PC-3 (cell line): ENCODE measurements around the gene DEPDC1B. TPM values are rescaled to one million over a fixed set of nuclear protein-coding genes. Genes with fewer than 3 reads are reported as not detected.

Experiments
- ATAC-seq: fragments of 200-7000 bp; cut with Tn5 transposase; 2 replicates; pipeline ENCODE4 v1.9.1; 2020; ENCODE audit warnings: mild to moderate bottlenecking, moderate library complexity
- BruUV-seq: library from RNA; stranded (reverse); fragments of 400-500 nt; replicated peaks from 2 replicates; lab custom pipeline; 2021; lab: Mats Ljungman, UMichigan
- CTCF ChIA-PET: fragments of 300-600 bp; sonication (Branson Sonifier 250); formaldehyde crosslinking; loops from one replicate; lab custom pipeline; 2022; ENCODE audit warnings: antibody characterized with exemption; lab: Charles Lee
- POLR2A ChIA-PET: fragments of 300-600 bp; sonication (Branson Sonifier 250); formaldehyde crosslinking; loops from one replicate; lab custom pipeline; 2022; ENCODE audit warnings: antibody characterized with exemption; ENCODE audit not compliant: unreplicated experiment; lab: Charles Lee
- DNase-seq: peaks from one replicate; pipeline ENCODE4 v3.0.0-alpha.2; 2015
- H2AFZ ChIP-seq: fragments of 300-600 bp; sonication (generic); 2 replicates; pipeline ENCODE4 v1.6.0; 2016; ENCODE audit warnings: antibody characterized with exemption, low read length
- H3F3A ChIP-seq: fragments of 300-600 bp; sonication (generic); one replicate; pipeline ENCODE4 v1.6.0; 2017; ENCODE audit warnings: antibody characterized with exemption, low read length, control low read depth, mild to moderate bottlenecking; ENCODE audit not compliant: unreplicated experiment
- H3K27ac ChIP-seq: fragments of 300-600 bp; sonication (generic); 2 replicates; pipeline ENCODE4 v1.5.1; 2016; ENCODE audit warnings: mild to moderate bottlenecking, low read length
- H3K27me3 ChIP-seq: fragments of 300-600 bp; sonication (generic); 2 replicates; pipeline ENCODE4 v1.6.1; 2016; ENCODE audit warnings: low read length, mixed read lengths
- H3K36me3 ChIP-seq: fragments of 300-600 bp; sonication (generic); 2 replicates; pipeline ENCODE4 v1.6.1; 2016; ENCODE audit warnings: low read depth, mixed run types, low read length, mixed read lengths
- H3K4me1 ChIP-seq: fragments of 300-600 bp; sonication (generic); 2 replicates; pipeline ENCODE4 v1.5.1; 2016; ENCODE audit warnings: low read length; ENCODE audit not compliant: insufficient read depth
- H3K4me2 ChIP-seq: fragments of 300-600 bp; sonication (generic); 2 replicates; pipeline ENCODE4 v1.6.0; 2016; ENCODE audit warnings: low read length
- H3K4me3 ChIP-seq: fragments of 300-600 bp; sonication (generic); 2 replicates; pipeline ENCODE4 v1.5.1; 2016; ENCODE audit warnings: mild to moderate bottlenecking, low read length, mixed read lengths
- H3K79me2 ChIP-seq: fragments of 300-600 bp; sonication (generic); 2 replicates; pipeline ENCODE4 v1.6.1; 2017; ENCODE audit warnings: low read length, mixed read lengths
- H3K9ac ChIP-seq: fragments of 300-600 bp; sonication (generic); 2 replicates; pipeline ENCODE4 v1.6.0; 2016; ENCODE audit warnings: mild to moderate bottlenecking, low read length
- H3K9me2 ChIP-seq: fragments of 300-600 bp; sonication (generic); replicated peaks from 2 replicates; pipeline ENCODE4 v1.6.1; 2016; ENCODE audit warnings: mixed run types, low read length, mixed read lengths
- H3K9me3 ChIP-seq: fragments of 300-600 bp; sonication (generic); 2 replicates; pipeline ENCODE4 v1.6.1; 2016; ENCODE audit warnings: low read length, mixed read lengths
- H4K20me1 ChIP-seq: fragments of 300-600 bp; sonication (generic); 2 replicates; pipeline ENCODE4 v1.6.1; 2016; ENCODE audit warnings: low read length, mixed read lengths
- EZH2 ChIP-seq: fragments of 300-600 bp; sonication (generic); IDR thresholded peaks from one replicate; pipeline ENCODE4 v1.6.1; 2017; ENCODE audit warnings: antibody characterized with exemption, mild to moderate bottlenecking, low read length; ENCODE audit not compliant: unreplicated experiment
- EZH2phosphoT487 ChIP-seq: fragments of 300-600 bp; sonication (generic); IDR thresholded peaks from 2 replicates; pipeline ENCODE4 v1.6.1; 2018; ENCODE audit warnings: mild to moderate bottlenecking, antibody characterized with exemption, low read length, borderline replicate concordance
- intact Hi-C: fragments of 100-400 bp; cut with micrococcal nuclease; formaldehyde crosslinking; loops from 2 replicates; pipeline ENCODE4 v1.9.0; 2023
- total RNA-seq: library from RNA; depleted of rRNA; stranded (reverse); fragments of >200 nt; gene quantifications from 2 replicates; pipeline ENCODE4 v1.2.3, GENCODE V29; 2014
- TF ChIP-seq, protein P1 (sequence below): fragments of 300-600 bp; sonication (generic); conservative IDR thresholded peaks from 2 replicates; pipeline ENCODE4 v1.5.1; 2017; ENCODE audit warnings: antibody characterized with exemption, low read depth, mild to moderate bottlenecking, low read length

DEPDC1B gene
- total RNA-seq, 1 experiment from 2014 or later: 22.7 TPM

DNA sequence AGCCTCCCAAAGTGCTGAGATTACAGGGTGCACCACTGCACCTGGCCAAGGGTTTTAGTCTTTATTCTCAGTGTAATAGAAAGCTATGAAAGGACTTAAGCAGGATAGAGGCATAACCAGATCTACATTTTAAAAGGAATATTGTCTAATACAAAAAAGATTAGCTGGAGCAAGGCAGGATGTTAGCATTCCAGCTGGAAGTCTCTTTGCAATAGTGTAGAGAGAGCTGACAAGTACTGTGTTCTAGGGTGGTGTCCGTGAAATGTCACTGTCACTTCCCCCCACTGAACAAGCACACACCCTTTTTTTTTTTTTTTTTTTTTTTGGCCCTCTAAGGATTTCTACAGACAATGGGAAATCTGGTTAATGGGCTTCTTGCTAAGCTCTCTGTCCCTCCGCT is 24.2 kb upstream of the DEPDC1B start:
- H3K4me3 ChIP-seq: no peak overlapping the region
- ChIA-PET CTCF (interaction anchor here (0.6 kb wide), 1 partner anchor 56 kb away, joined by 3 read pairs; no protein-coding TSS in a partner anchor), POLR2A (no interaction called here)
- TF ChIP-seq, protein P1, sequence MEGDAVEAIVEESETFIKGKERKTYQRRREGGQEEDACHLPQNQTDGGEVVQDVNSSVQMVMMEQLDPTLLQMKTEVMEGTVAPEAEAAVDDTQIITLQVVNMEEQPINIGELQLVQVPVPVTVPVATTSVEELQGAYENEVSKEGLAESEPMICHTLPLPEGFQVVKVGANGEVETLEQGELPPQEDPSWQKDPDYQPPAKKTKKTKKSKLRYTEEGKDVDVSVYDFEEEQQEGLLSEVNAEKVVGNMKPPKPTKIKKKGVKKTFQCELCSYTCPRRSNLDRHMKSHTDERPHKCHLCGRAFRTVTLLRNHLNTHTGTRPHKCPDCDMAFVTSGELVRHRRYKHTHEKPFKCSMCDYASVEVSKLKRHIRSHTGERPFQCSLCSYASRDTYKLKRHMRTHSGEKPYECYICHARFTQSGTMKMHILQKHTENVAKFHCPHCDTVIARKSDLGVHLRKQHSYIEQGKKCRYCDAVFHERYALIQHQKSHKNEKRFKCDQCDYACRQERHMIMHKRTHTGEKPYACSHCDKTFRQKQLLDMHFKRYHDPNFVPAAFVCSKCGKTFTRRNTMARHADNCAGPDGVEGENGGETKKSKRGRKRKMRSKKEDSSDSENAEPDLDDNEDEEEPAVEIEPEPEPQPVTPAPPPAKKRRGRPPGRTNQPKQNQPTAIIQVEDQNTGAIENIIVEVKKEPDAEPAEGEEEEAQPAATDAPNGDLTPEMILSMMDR: no peak
- TF ChIP-seq EZH2phosphoT487: no peak
- no peak for TF ChIP-seq EZH2
- H3K27ac ChIP-seq: no peak overlapping the region
- no peak overlapping the region for H3K9ac ChIP-seq
- no peaks in the 10 kb centered on the region for H3F3A ChIP-seq
- H3K9me3 ChIP-seq: no peaks in the 10 kb centered on the region
- H3K9me2 ChIP-seq: no peaks in the 10 kb centered on the region
- BruUV-seq: no TSS peak
- DNase-seq: no peak
- no peaks in the 10 kb centered on the region for H4K20me1 ChIP-seq
- no peaks in the 10 kb centered on the region for H3K79me2 ChIP-seq
- no peaks in the 10 kb centered on the region for H3K4me1 ChIP-seq
- H2AFZ ChIP-seq: no peak overlapping the region
- intact Hi-C loops: no loop called here
- no peak for ATAC-seq
- H3K36me3 ChIP-seq: no peaks in the 10 kb centered on the region
- no peaks in the 10 kb centered on the region for H3K27me3 ChIP-seq
- H3K4me2 ChIP-seq: no peak overlapping the region

DNA sequence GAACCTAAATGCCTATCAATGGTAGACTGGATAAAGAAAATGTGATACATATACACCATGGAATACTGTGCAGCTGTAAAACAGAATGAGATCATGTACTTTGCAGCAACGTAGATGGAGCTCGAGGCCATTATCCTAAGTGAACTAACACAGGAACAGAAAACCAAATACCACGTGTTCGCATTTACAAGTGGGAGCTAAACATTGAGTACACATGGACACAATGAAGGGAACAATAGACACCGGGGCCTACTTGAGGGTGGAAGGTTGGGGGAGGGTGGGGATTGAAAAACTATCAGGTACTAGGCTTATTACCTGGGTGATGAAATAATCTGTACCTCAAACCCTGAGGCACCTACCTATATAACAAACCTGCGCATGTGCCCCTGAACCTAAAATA is 22.4 kb upstream of the DEPDC1B start:
- TF ChIP-seq, protein P1: no peak
- TF ChIP-seq EZH2phosphoT487: no peak
- TF ChIP-seq EZH2: no peak
- intact Hi-C loops: no loop called here
- no peak for ATAC-seq
- ChIA-PET CTCF (no interaction called here), POLR2A (no interaction called here)
- H3K4me1 ChIP-seq: no peaks in the 10 kb centered on the region
- no peaks in the 10 kb centered on the region for H3K27me3 ChIP-seq
- no peak overlapping the region for H3K4me2 ChIP-seq
- no peak overlapping the region for H3K9ac ChIP-seq
- H2AFZ ChIP-seq: no peak overlapping the region
- DNase-seq: no peak
- no peaks in the 10 kb centered on the region for H3K36me3 ChIP-seq
- no peaks in the 10 kb centered on the region for H3F3A ChIP-seq
- H3K79me2 ChIP-seq: no peaks in the 10 kb centered on the region
- no peaks in the 10 kb centered on the region for H3K9me3 ChIP-seq
- BruUV-seq: no TSS peak
- no peak overlapping the region for H3K27ac ChIP-seq
- H4K20me1 ChIP-seq: no peaks in the 10 kb centered on the region
- no peak overlapping the region for H3K4me3 ChIP-seq
- no peaks in the 10 kb centered on the region for H3K9me2 ChIP-seq

DNA sequence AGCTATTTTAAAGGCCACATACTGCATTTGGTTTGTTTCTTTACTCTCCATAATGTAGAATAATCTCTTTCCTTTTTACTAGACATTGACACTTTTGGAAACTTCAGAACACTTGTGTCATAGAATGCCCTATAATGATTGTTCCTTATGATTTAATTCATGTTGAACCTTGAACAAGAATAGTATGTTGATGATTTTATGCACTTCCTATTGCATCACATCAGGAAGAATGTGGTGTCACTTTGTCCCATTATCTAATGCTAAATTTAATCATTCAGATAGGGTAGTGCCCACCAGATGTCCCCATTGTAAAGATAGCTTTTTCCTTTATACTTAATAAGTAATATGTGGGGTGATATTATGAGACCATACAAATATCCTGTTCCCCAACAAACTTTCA is 19.4 kb upstream of the DEPDC1B start:
- CTCF ChIA-PET: no interaction called here

More for the DNA sequence above, 19.4 kb upstream of the DEPDC1B start:
- Histone ChIP-seq H3K9me2 (no peaks in the 10 kb centered on the region), H3K9ac (no peak overlapping the region), H3K27me3 (no peaks in the 10 kb centered on the region), H3K4me3 (no peak overlapping the region), H3K4me2 (no peak overlapping the region), H3K36me3 (no peaks in the 10 kb centered on the region), H2AFZ (no peak overlapping the region), H3K27ac (no peak overlapping the region), H3K9me3 (no peaks in the 10 kb centered on the region), H3K4me1 (no peaks in the 10 kb centered on the region), H3F3A (no peaks in the 10 kb centered on the region), H3K79me2 (no peaks in the 10 kb centered on the region), H4K20me1 (no peaks in the 10 kb centered on the region)
- no peak for TF ChIP-seq EZH2phosphoT487
- POLR2A ChIA-PET: no interaction called here
- no peak for DNase-seq
- intact Hi-C loops: no loop called here
- BruUV-seq: no TSS peak
- ATAC-seq: no peak
